Activated CD4-positive, alpha-beta memory T cell treated with anti-CD3 and anti-CD28 coated beads for 36 hours (primary cell): ENCODE measurements around the gene DSP. TPM values are rescaled to one million over a fixed set of nuclear protein-coding genes. Genes with fewer than 3 reads are reported as not detected.

Source experiments
- total RNA-seq, 2 experiments: library from RNA; stranded (reverse); gene quantifications; one replicate each; pipeline ENCODE4 v1.2.3, GENCODE V29; 2021

Gene DSP
- total RNA-seq, 2 experiments from 2014 or later = 0.07 to 0.12 TPM

Other genes starting within 250 kb of the DSP start
- 100 to 1,000 TPM; 156 to 164 TPM for gene SSR1, start 228.5 kb upstream of the DSP start, total RNA-seq
- under 1 TPM; 0.12 to 0.22 TPM for gene CAGE1, start 151.9 kb upstream of the DSP start, total RNA-seq
- gene RIOK1, start 151.9 kb upstream of the DSP start, total RNA-seq = 10 to 100 TPM; 33.5 to 38.7 TPM
- 10 to 100 TPM; 21.1 to 21.8 TPM for gene SNRNP48, start 48.5 kb downstream of the DSP start, total RNA-seq
- gene BMP6, start 184.4 kb downstream of the DSP start, total RNA-seq = under 1 TPM; 0.40 to 0.46 TPM